IPS-15b (cell line): Measurements from ENCODE around the gene PTH2.
A peak's percentile ranks its signal among the peaks of the same experiment; 100 is the strongest.
"Not testable (repeated sequence)": the region's sequence is repeated elsewhere in the genome, so short reads cannot be mapped to it uniquely, and the experiment has no call there.

Experiments used
- H3K27me3 ChIP-seq: one replicate; pipeline ENCODE4 v1.6.1; 2013; ENCODE audit warnings: low read length; ENCODE audit not compliant: control insufficient read depth, insufficient read depth
- H3K36me3 ChIP-seq: one replicate; pipeline ENCODE4 v1.6.1; 2013; ENCODE audit warnings: low read length; ENCODE audit not compliant: control insufficient read depth, insufficient read depth
- H3K4me1 ChIP-seq: one replicate; pipeline ENCODE4 v1.6.1; 2013; ENCODE audit warnings: mild to moderate bottlenecking, low read length; ENCODE audit not compliant: control insufficient read depth, insufficient read depth
- H3K4me3 ChIP-seq: one replicate; pipeline ENCODE4 v1.5.1; 2013; ENCODE audit warnings: low read depth, low read length
- H3K9ac ChIP-seq: one replicate; pipeline ENCODE4 v1.6.1; 2013; ENCODE audit warnings: low read depth, mild to moderate bottlenecking, low read length
- H3K9me3 ChIP-seq: one replicate; pipeline ENCODE4 v1.6.1; 2013; ENCODE audit warnings: mild to moderate bottlenecking, low read length; ENCODE audit not compliant: control insufficient read depth, insufficient read depth

The PTH2 gene

DNA sequence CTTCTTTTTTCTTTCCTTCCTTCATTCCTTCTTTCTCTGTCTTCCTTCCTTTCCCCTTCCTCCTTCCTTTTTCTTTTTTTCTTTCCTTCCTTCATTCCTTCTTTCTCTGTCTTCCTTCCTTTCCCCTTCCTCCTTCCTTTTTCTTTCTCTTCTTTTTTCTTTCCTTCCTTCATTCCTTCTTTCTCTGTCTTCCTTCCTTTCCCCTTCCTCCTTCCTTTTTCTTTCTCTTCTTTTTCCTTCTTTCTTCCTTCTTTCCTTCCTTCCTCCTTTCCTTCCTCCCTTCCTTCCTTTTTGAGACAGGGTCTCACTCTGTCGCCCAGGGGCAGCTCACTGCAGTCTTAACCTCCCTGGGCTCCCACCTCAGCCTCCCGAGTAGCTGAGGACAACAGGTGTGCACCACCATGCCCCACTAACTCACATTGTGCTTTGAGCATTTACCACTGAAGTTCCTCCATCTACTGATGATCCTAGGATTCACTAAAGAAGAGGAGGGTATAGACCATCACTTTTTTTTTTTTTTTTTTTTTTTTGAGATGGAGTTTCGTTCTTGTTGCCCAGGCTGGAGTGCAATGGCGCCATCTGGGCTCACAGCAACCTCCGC lies 21.0 kb upstream of the PTH2 start:
- not testable (repeated sequence) for H3K4me1 ChIP-seq, H3K9me3 ChIP-seq, H3K4me3 ChIP-seq, H3K9ac ChIP-seq
- Histone ChIP-seq H3K36me3 (peaks cover 10% of the 10 kb centered on the region), H3K27me3 (peaks cover 22% of the 10 kb centered on the region)

DNA sequence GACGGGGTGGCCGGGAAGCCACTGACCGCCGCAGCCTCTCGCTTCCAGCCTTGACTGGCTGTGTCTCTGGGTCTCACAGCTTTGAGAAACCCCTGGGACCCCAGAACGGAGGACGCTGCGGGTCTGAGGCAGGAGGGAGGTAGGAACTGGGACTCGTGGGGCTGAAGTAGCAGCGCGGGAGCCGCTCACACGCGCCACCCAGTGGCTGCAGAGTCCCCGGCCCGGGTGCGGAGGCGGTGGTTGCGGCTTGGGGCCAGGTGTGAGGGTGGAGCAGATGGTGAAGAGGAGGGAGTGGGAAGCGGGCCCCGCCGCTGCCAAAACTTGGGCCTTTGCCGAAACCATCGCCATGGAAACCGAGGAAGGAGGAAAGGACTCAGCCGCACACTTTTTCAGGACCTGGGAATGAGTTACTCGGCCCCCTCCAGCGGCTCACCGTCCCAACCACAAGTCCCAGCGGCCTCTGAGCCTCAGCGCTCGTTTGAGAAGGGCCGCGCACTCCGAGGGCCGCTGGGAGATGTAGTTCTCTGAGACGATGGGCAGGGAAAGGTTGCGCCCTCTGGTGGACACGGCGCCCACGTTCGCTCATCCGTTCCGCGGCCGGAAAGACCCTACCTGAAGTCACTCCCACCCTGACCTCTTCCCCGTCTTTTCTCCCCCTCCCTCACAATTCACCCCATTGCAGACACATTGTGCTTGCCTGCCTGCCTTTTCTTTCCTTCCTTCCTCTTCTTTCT lies 20.3 kb upstream of the PTH2 start:
- H3K4me3 ChIP-seq, result peak overlapping the region; percentile 65
- H3K9ac ChIP-seq, result no peak overlapping the region
- no peaks in the 10 kb centered on the region for H3K9me3 ChIP-seq
- H3K36me3 ChIP-seq, result peaks cover 9% of the 10 kb centered on the region
- peaks cover 29% of the 10 kb centered on the region for H3K27me3 ChIP-seq
- H3K4me1 ChIP-seq, result peaks cover 3% of the 10 kb centered on the region

DNA sequence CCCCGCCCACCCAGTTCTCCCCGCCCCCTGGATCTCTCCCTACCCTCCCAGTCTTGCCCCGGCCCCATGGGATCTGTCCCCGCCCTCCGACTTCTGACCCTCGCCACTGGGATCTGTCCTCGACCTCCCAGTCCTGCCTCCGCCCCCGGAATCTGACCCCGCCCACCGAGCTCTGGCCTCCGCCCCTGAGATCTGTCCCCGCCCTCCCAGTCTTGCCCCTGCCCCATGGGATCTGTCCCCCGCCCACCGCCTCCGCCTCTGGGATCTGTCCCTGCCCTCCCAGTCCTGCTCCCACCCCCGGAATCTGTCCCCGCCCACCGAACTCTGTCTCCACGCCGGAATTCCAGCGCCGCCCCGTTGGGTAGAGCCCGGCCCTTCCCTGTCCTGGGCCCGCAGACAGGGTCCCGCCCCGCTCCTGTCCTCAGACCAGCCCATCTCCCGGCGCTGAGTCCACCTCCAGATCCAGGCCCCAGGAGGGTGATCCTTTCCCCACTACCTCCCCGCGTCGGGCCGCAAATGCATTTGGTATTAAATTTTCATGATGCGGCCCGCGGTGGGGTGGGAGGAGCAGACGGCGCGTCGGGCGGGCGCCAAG lies 19.6 kb upstream of the PTH2 start:
- H3K9me3 ChIP-seq, result no peaks in the 10 kb centered on the region
- H3K4me1 ChIP-seq, result no peaks in the 10 kb centered on the region
- peaks cover 9% of the 10 kb centered on the region for H3K36me3 ChIP-seq
- H3K9ac ChIP-seq, result no peak overlapping the region
- peaks cover 35% of the 10 kb centered on the region for H3K27me3 ChIP-seq
- peak overlapping the region; percentile 65 for H3K4me3 ChIP-seq

DNA sequence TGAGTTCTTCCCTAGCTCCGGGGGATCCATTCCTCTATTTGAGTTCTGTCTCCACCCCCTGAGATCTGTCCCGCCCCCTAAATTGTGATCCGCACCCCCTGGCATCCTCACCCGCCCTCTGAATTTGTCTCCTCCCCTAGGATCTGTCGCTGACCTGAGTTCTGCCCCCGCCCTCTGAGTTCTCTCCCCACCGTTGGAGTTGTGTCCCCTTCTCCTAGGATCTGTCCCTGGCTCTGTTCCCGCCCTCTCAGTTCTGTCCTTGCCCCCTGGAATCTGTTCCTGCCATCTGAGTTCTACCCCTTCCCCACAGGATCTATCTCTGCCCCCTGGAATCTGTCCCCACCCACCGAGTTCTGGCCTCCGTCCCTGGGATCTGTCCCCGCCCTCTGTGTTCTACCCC lies 19.1 kb upstream of the PTH2 start:
- peak overlapping the region; percentile 30 for H3K4me3 ChIP-seq
- peaks cover 9% of the 10 kb centered on the region for H3K36me3 ChIP-seq
- H3K4me1 ChIP-seq, result no peaks in the 10 kb centered on the region
- H3K9me3 ChIP-seq, result no peaks in the 10 kb centered on the region
- H3K27me3 ChIP-seq, result peaks cover 40% of the 10 kb centered on the region
- no peak overlapping the region for H3K9ac ChIP-seq

DNA sequence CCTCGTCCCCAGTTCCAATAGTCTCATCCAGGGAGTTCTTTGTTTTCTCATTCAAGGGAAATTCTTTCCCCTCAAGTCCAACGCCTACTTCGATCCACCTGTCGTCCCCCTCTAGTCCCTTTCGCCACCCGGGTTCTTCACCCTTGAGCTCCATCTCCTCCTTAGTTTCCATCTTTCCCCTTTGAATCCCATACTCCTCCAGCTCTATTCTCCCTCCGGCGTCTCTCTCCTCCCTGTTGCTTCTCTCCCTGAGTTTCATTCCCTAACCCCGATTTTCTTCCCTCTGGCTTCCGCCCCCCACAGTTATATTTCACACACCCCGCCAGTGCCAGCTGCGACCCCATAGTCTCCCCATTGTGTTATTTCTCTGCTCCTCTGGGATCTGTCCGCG lies 18.7 kb upstream of the PTH2 start:
- Histone ChIP-seq H3K27me3 (peaks cover 44% of the 10 kb centered on the region), H3K4me3 (peak overlapping the region; percentile 16), H3K9me3 (no peaks in the 10 kb centered on the region), H3K4me1 (no peaks in the 10 kb centered on the region), H3K9ac (no peak overlapping the region), H3K36me3 (peaks cover 6% of the 10 kb centered on the region)

DNA sequence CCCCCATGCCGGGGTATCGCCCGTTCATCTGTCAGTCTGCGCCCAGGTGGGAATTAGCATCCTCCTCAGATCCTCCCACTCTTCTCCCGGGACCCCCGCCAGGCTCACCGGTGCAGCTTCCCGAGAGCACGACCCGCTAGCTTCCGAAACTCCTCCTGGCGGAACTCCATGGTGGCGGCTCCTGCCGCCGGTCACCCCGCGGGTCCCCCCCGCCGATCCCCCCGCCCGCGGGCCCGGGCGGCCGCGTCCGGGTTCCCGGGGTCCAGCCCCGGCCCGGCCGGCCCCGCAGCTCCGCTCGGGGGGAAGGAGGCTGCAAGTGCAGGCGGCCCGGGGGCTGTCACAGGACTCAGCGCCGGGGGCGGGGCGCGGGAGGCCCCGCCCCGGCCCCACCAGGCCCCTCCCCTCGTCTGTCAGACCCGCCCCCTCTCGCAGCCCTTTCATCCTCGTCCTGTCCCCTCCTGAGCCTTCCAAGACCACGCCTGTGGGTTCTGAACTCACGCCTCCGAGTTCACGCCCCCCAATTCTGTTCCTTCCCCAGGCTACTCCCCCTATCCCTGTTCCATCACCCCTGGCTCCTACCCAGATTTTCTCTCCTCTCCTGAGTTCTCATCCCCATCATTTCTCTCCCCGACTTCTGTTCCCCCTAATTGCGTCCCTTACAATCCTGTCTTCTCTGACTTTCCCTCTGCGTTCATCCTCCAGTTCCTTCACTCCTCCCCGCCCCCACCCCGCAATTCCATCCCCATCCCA lies 18.1 kb upstream of the PTH2 start, which contains the start of gene SLC17A7:
SLC17A7 (minus strand) TSS at position 318 of the 750 bp plus-strand sequence; CDS start at position 170, 148 bp downstream.
- Histone ChIP-seq H3K27me3 (peaks cover 50% of the 10 kb centered on the region), H3K9ac (no peak within 1 kb of the TSS), H3K4me3 (peak within 1 kb of the TSS; percentile 61)

DNA sequence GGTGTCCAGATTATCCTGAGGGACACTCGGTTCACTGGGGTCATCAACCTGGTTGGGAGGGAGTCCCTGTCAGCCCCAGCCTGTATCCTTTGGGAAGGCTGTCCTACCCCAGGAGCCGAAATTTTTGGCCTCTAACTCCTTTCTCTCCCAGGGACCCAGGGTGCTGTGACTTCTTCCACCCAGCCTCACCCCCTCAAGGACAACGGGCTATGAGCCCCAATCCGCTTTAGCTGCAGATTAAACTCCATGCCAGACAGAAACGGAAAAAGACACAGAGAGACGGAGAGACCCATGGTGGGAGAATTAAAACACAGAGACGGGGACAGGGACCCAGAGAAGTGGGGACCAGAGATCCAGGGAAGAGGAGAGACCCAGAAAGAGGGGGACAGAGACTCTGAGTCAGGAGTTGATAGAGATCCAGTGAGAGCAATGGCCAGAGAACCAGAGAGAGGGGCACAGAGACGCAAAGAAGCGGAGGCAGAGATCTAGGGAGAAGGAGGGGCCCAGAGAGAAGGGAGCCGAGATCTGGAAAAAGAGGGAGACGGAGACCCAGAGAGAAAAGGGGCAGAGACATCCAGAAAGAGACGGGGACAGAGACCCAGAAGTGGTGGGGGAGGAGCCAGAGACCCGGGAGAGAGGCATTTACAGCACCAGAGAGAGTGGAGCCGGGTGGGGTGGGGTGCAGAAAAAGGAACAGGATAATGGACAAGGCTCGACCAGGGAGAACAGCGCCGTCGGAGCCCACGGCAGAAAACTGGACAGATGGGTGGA lies 17.4 kb upstream of the PTH2 start:
- Histone ChIP-seq H3K9ac (no peak overlapping the region), H3K27me3 (peaks cover 57% of the 10 kb centered on the region), H3K36me3 (no peaks in the 10 kb centered on the region), H3K4me3 (peak overlapping the region; percentile 61), H3K4me1 (peaks cover 2% of the 10 kb centered on the region), H3K9me3 (no peaks in the 10 kb centered on the region)

More for the DNA sequence above, 18.1 kb upstream of the PTH2 start, which contains the start of gene SLC17A7:
- Histone ChIP-seq H3K4me1 (no peaks in the 10 kb centered on the region), H3K9me3 (no peaks in the 10 kb centered on the region), H3K36me3 (peaks cover 3% of the 10 kb centered on the region)

DNA sequence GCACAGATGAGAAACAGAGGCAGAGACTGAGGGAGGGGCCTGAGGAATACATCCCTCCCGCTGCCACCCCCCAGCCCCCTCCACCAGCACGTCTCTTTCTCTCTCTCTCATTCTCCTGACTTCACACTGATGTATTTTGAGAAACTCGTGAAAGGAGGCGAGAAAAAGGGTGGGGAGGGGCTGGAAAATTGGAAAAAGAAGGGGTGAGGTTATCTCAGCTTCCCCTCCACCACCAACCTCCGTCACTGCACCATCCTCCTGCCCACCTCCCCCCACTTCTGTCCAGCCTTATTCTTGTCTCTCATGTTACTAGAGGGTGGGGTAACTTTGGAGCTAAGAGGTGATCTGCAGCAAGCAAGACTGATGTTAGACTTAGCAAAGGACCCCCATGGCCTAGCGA lies 16.6 kb upstream of the PTH2 start:
- H3K36me3 ChIP-seq, result no peaks in the 10 kb centered on the region
- H3K27me3 ChIP-seq, result peaks cover 64% of the 10 kb centered on the region
- no peak overlapping the region for H3K9ac ChIP-seq

DNA sequence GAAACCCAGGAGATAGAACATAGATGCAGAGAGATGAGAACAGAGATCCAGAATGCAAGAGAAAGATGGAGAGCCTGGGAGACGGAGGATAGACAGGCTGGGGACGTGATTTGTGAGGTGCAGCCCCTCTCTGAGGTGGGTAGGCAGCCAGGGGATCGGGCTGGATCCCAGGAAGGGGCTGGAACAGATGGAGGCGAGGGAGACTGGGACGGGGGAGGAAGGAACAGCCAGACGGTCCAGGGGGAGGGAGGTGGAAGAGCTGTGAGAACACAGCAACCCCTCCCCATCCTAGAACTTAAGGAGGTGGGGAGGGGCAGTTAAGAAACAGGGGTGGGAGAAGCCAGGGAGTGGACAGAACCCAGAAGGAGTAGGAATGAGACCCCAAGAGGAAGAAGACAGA lies 15.0 kb upstream of the PTH2 start:
- H3K4me1 ChIP-seq, result peaks cover 2% of the 10 kb centered on the region
- no peaks in the 10 kb centered on the region for H3K9me3 ChIP-seq
- no peak overlapping the region for H3K9ac ChIP-seq
- H3K27me3 ChIP-seq, result peaks cover 75% of the 10 kb centered on the region
- H3K36me3 ChIP-seq, result no peaks in the 10 kb centered on the region
- H3K4me3 ChIP-seq, result no peak overlapping the region

More for the DNA sequence above, 16.6 kb upstream of the PTH2 start:
- no peaks in the 10 kb centered on the region for H3K9me3 ChIP-seq
- peaks cover 2% of the 10 kb centered on the region for H3K4me1 ChIP-seq
- H3K4me3 ChIP-seq, result peak overlapping the region; percentile 61

DNA sequence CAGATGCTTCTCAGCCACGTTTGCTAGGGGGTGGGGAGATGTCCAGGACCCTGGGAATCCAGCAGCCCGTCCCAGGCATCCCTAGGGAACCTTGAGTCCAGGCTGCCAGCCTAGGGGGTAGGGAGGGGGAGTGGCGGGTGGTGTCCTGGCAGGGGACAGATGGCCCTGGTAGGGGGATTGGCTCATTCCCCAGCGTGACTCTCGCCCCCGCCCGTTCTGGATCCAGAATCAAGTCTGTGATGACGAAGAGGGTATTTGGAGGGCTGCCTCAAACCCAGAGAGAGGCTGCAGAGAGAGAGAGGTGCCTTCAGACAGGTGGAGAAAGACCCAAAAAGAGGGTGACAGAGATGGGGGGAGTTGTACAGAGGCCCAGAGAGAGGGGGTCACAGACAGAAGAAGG lies 14.0 kb upstream of the PTH2 start:
- Histone ChIP-seq H3K4me1 (peaks cover 2% of the 10 kb centered on the region), H3K9ac (no peak overlapping the region), H3K9me3 (no peaks in the 10 kb centered on the region), H3K36me3 (no peaks in the 10 kb centered on the region), H3K27me3 (peaks cover 85% of the 10 kb centered on the region), H3K4me3 (peak overlapping the region; percentile 56)
